ENCODE data around the gene GALNT3.

GALNT3 gene

DNA sequence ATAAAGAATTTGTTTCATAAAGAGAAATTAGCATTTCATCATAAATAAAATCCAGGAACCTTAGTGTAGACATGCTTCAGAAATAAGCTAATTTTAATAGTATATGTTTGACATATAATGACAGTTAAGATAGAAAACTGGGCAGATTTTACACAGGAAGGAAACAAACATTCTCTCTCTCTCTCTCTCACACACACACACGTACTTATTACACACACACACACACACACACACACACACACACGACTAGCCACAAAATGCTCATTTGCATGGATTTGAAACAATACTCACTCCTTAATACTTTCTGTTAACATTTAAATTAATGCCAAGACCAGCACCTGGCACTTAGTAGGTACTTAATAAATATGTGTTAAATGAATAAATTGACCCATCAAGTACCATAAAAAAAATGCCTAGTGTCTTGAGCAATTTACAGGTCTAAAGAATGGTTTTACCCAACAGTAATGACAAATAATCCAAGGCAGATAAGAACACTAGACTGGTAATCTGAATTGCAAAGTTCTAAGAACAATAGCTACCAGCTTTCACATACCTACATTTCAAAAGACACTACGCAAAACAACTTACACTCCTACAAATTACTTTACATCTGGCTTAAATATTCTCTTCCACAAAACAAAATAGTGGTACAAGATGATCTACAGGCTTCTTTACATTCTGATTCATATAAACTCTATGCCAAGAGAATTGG, 2.9 kb upstream of the GALNT3 start:
- DNase-seq: no peak

DNA sequence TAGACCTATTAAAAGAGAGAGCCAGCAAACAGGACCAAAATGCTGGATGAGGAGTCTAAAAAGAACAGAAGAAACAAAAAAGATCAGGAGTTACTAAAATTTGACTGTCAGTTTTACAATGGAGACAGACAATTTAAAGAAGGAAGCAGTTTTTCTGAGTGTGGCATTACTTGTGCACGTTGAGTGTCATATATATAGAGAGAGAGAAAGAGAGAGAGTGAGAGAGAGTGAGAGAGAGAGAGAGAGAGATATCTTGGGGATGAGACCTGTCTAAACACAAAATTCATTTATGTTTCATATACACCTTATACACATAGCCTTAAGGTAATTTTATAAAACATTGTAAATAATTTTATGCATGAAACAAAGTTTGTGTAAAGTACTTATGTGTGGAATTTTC, 2.1 kb upstream of the GALNT3 start:
- DNase-seq: no peak

DNA sequence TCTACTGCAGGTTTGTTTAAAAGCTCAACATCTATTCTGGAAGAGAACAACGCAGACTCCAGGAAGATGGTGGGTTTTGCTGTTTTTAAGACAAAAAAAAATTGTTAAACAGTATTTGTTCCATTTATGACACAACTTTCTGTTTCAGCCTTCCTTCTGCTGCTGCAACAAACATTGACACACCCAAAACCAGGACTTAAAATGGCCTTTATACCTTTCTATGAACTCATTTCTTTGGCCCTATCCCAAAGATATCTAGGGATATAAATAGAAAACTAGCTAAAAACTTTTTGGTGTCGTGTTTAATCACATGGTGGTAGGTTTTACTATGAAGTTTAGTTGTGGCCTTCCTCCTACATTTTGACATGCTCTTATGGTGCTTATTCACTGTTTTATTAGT, 964 bp upstream of the GALNT3 start:
- no peak for DNase-seq

DNA sequence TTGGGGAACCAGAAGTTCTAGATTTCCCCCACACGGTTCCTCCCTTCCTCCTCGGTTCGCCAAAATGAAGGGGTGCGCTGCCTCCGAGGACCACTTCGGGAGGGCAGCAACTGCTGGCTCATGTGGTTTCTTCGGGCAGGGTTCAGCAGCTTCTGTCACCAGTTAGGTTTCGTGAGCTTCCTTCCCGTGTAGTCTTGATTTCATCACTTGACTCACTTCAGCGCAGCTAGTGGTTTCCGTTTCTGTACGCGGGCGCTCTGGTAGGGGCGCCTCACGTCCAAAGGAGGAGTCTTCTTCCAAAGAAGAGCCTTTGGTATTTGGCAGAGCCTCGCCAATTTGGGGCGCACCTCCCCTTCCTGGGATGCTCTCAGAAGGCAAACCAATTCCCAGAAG, 485 bp upstream of the GALNT3 start:
- peak in 27 of 58 donors; percentile 1 to 43 (median 13) for DNase-seq

DNA sequence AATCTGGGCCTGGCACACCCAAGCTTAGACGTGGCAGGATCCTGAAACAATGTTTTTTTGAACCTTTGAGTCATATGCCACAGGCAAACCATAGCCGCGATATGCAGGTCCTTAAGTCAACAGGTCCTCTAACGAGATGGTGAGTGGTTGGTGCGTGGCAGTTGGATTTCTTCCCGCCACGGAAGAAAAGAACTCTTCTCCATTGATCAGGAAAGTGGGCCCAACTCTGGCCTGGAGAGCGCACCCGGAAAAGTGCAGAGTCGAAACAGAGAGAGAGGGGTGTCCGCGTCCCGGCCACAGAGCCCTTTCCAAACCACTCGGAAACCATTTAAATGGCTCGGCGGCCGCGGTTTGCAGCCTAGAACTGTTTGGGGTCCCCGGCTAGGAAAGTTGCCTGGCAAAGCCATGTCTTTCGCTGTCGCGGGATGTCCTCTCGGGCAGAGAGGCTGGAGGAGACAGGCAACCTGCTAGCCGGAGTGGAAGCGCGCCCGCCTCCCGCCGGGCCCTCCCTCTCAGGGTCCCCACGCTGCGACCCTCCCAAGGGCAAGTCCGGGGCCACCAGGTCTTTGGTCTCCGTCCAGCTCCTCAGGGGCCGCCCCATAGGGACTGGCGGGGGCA, 777 bp downstream of the GALNT3 start:
- peak in 14 of 58 donors; percentile 1 to 37 (median 12) for DNase-seq

DNA sequence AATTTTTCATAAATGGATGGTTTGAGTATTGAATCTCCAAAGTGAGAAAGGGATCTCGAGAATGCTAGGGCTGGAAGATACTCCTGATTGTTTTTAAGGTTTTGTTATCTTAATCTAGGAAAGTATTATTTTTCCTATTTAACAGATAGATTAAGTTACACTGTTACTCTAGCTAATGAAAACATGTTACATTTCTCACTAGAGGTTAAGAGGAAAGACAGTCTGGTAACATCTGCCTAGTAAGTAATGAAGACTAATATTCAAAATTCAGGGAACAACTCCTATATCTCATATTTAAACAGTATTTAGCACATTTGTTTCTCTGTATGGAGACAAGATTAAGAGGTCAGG, 2.0 kb downstream of the GALNT3 start:
- no peak for DNase-seq

DNA sequence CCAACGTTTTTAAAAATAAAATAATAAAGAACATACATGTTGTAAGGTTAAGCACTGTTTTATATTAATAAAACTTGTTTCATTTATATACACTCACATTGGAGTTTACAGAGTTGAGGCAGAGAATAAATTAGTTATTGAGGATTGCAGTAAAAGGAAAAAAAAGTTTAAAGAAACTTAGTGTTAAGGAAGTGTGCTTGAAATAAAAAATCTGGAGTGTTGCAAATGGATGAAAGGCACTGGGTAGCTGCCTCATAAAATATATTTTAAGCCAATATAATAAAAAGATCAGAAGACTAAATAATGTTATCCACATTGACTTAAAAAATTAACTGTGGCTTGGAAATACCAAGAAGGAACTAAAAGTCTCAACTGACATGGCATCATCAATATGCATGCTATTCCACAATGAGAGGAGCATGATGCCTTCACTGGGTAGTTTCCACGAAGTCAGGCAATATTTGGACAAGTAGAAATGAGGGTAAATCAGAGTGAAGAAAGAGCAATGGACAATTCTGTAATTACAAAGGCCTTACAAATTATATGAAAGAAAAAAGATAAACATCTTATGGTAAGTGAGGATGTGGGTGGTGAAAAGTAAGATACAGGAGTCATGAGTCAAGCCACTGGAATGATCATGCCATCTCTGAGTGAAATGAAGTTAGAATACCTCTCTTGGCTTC, 2.5 kb downstream of the GALNT3 start:
- no peak for DNase-seq

DNA sequence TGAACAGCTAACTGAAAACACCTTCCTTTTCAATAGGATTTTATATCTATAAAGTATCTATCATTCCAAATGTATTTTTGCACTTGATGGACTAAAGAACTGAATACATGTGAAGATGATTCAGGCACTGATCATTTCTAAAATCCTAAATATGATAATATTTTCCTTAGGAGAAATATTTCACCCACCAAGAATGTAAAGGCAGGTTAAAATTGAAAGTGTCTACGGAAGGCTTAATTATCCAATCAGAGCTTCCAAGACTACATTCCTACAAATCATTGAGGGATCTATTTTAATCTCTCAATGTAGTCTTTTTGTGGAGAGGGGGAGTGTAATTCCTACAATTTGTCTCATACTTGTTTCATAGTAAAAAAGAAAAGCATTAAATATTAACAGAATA, 3.6 kb downstream of the GALNT3 start:
- no peak for DNase-seq

DNA sequence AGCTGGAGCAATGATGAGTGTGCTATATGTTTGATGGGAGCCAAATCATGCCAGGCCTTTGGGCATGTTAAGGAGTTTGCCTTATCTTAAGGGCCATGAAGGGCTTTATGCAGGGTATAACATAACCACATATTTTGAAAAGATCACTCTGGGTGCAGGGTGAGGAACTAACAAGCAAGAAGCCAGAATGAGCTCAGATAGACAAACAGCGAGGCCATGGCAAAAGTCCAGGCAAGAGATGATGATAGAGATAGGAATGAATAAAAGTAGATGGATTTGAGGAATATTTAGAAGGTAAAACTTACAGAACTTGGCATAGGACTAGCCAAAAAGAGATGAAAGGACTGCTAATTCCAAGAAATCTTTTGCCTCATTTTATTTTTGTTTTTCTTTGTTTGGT, 6.7 kb downstream of the GALNT3 start:
- no peak for DNase-seq

DNA sequence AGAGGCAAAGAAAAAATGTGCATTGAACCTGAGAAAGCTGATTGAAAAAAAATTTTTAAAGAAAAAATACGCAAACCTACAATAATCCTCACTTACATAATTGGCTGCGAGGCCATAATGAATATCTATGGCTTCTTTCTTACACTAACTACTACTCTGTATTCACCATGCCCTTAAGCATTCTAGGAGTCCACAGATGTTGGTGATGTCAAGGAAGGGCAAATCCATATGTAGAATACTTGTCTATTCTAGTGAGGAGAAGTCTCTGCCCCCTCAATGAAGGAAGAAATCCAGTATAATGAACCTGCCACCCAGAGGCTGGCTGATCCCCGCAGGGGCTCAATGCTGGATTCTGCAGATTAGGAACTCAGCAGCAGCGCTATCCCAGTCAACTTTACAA, 14.3 kb downstream of the GALNT3 start:
- DNase-seq: no peak

DNA sequence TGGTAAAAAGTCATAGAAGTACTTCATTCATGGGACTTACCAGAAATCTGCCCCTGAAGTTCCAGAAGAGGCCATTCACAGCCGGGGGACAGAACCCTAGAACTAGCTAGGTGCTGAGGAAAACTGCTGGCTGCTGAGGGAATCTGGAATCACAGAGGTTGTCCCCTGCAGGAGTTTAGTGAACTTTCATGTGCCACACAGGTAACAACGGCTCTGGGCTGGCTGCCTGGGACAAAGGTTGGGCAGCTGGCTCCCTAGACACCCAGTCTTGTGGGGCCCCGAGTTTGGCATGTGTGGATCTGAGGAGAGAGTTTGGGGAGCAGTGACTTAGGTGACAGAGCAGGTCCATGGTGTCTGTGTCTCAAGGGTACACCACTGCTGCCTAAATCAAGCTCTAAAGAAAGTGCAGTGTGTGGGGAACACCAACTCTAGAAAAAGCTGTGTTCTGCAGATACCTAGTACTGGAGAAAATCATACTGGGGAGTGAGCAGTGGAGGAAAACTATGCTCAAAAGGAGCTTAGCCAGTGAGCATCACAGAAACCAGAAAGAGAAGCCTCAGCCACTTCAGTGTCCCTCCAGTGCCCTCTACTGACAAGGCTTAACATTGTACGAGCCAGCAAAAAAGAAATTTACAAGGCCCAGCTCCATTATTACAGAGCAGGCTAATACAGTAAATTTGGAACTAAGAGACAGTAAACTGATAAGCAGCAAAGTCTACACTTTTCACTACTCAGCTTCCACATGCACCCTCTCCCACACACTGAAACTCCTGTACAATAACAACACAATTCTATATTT, 15.2 kb downstream of the GALNT3 start:
- DNase-seq: no peak

DNA sequence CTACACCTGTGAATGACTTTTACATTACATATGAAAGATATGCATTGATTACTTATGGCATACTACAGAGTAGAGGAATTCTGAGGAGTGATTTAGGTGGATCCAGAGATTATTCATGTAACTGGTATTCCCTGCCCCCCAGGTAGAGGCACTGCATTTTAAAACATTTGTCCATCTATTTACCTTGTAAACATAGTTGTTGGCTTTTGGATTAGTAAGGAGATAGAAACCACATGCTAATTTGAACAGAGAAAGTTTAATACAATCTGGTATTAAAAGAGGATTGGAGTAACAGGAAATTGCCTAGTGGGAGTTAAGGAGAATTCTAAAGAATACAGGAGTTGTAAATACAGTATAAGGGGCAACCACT, 15.9 kb downstream of the GALNT3 start:
- DNase-seq: no peak

DNA sequence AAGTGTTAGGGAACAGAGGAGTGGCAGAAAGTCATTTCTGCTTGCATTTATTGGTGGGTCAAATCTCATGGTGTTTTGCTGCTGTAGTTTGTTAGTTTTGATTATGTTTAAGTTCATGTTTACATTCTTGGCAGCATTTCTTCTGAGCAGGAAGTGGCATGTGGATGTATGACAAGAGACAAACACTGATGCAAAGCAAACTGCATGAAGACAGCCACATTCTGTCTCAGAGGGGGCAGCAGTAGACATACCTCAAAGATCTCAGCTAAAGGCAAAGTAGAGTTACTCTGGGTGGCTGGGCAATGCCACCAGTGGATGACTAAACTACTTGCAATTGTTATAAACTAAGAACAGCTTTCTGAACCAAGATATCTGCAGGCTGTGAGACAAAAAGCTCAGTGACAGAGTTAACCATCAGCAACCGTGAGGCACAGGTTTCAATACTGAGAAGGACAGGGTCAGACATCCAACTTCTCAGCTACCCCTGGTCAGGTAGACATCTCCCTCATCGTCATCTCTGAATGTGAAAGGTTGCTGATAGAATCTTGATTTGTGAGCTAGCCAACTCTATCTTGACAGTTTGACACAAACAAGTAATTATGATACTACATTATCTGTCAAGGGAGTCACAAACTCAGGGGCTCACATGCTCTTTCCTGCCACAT, 16.4 kb downstream of the GALNT3 start:
- no peak for DNase-seq

DNA sequence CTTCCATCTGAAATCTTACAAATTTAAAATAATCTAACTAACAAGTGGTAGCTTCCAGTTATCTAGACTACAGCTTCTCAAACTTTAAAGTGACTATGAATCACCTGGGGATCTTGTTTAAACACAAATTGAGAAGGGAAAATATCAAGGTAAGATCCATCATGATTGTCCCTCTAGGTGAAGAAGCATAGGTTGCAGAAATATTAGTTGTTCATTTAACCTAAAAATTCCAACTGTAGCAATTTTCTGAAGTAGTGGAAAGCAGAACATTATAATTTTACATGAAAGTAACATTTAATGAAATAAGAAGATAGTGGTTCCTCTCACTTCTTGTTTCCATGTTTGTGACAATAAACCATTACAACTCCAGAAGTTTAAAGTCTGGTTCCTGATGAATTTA, 17.3 kb downstream of the GALNT3 start:
- no peak for DNase-seq

DNA sequence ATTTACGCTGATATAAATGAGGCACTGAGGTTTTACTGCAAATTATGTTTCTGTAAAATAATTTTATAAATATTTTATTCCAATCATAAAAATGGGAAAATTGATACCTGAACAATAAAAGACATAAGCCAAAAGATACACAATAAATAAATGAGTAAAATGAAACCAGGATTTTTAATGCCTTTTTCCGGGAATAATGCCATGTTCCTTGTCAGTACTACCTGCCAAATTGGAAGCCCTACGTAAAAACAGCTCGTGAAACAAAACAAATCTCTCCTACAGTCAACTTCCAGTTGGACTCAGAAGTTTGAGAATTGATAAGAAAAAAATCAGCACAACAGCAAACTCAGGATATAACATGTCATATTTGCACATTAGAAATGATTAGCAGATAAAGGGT, 18.0 kb downstream of the GALNT3 start:
- no peak for DNase-seq

DNA sequence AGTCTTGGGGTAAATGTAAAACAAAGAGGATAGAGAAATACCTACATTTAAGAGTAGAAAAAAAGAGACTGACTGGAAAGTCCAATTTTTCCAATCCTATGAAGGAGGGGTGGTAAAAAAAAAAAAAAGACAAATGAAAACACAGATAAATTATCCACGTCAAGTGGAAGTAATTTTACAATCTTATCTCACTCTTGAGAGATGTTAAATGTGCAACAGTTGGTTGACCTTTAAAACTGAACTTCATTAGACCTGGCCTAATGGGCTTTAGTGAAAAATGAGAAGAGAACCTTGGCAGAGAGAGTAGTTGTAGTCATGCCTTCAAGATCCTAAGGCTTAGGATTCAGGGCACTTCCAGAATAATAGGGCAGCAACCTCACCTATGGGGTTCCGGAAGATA, 20.4 kb downstream of the GALNT3 start:
- no peak for DNase-seq

DNA sequence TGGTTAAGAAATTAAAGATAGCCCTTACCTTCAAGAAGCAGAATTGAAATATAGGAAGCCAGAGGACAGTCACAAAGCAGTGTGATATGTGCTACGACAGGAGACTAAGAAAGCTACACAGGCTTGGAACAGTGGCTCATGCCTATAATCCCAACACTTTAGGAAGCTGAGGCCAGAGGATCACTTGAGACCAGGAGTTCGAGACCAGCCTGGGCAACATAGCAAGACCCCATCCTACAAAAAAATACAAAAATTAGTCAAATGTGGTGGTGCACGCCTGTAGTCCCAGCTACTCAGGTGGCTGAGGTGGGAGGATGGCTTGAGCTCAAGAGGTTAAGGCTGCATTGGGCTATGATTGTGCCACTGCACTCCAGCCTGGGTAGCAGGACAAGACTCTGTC, 21.9 kb downstream of the GALNT3 start:
- no peak for DNase-seq

DNA sequence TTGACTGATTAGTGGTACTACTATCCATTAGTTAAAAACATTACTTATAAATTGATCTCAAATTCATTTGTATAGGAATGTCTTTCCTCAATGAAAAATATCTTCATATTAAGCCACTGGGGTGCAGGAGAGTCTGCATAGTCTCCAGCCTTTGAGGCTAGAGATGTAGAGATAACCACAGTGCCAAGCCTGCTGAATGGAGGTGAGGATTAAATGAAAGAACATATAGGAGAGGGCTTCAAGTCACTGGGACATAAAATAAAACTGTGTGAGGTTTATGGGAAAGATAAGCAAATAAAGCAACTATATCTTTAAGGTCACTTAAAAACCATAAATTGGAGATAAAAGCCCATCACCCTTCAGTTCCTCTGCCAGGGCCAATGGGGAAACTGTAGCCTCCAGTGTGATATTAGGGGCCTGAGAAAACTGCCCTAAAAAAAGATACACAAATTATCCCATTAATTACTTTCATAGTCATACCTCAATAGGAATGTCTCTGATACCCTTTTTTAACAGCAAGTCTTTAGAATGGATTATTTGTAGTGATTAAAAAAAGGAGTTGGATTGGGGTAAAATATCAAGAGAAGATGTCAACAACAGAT, 27.6 kb downstream of the GALNT3 start:
- DNase-seq: no peak

DNA sequence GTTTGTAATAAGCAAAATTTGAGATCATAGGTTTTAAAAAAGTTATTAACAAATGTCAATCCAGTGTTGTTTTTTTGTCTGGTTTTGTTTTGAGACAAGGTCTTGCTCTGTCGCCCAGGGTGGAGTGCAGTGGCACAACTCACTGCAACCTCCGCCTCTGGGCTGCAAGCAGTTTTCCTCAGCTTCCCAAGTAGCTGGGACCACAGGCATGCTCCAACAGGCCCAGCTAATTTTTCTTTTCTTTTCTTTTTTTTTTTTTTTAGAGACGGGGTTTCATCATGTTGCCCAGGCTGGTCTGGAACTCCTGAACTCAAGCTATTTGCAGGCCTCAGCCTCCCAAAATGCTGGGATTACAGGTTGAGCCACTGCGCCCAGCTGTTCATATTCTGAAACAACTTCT, 31.3 kb downstream of the GALNT3 start:
- no peak for DNase-seq

DNA sequence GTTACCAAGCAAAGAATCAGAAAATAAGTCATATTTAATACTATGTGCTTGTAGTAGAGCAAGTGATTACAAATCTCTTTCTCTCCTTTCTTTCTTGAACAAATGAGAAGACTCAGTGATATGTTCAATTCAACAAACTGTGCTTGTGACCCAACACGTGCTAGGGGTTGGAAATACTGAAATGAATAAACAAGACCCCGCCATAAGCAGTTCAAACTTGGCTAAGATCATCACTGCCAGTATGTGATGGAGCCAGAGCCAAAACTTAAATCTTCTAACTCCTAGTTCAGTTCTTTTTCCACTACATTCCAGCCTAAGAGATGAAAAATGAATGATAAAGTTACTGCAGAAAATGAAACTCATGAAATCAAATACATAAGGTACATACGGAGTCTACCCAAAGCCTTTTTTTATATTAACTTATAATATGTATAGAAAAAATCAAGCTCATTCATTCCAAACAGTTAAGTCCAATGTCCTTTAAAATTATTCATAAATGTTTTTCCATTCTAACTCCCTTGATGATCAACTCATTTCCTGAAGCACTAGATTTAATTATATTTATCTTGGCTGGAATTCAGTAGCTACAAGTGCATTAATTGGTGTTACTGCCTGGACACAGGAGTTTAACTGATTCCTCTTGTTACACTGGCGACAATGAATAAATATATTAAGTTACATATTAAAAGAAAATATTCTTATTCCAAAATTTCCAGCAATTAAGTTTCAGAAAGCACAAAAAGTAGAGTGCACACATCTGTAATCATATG, 36.0 kb downstream of the GALNT3 start:
- DNase-seq: no peak

Data from anterior cingulate cortex (tissue), 58 donors.